ENCODE data around the gene GPX7.

GPX7 gene

GRCh38 chr1:52599236-52599635, 2.9 kb upstream of the GPX7 start:
- ATAC-seq: no peak
- no peak for TF ChIP-seq ZC3H10 (CRISPR knock-in tag; IDR thresholded peaks at IDR 0.05)
- no peak for TF ChIP-seq ZNF70 (CRISPR knock-in tag; IDR thresholded peaks at IDR 0.05)
- no peak for TF ChIP-seq PPARA (CRISPR knock-in tag; IDR thresholded peaks at IDR 0.05; ENCODE audit: borderline replicate concordance)
- no peak for TF ChIP-seq TSHZ2 (CRISPR knock-in tag; IDR thresholded peaks at IDR 0.05)
- no peak for TF ChIP-seq ZNF565 (CRISPR knock-in tag; conservative IDR thresholded peaks at IDR 0.05; ENCODE audit: low read depth)
- TF ChIP-seq OSR1 (CRISPR knock-in tag; IDR thresholded peaks at IDR 0.05): no peak
- TF ChIP-seq ZFP30 (CRISPR knock-in tag; IDR thresholded peaks at IDR 0.05): no peak
- no peak for TF ChIP-seq POU6F1 (CRISPR knock-in tag; IDR thresholded peaks at IDR 0.05; ENCODE audit: borderline replicate concordance, low read depth)
- no peak for TF ChIP-seq SNAI2 (CRISPR knock-in tag; IDR thresholded peaks at IDR 0.05)
- TF ChIP-seq RARB (CRISPR knock-in tag; IDR thresholded peaks at IDR 0.05): no peak
- no peak for TF ChIP-seq ESRRG (CRISPR knock-in tag; IDR thresholded peaks at IDR 0.05)
- no peak for TF ChIP-seq ZNF8 (CRISPR knock-in tag; IDR thresholded peaks at IDR 0.05)
- no peak for TF ChIP-seq GLIS3 (CRISPR knock-in tag; IDR thresholded peaks at IDR 0.05)
- no peak for TF ChIP-seq CSRNP3 (CRISPR knock-in tag; IDR thresholded peaks at IDR 0.05)
- no peak for TF ChIP-seq CSDC2 (CRISPR knock-in tag; IDR thresholded peaks at IDR 0.05)

GRCh38 chr1:52600533-52601179, 1.5 kb upstream of the GPX7 start:
- TF ChIP-seq ZFP30 (CRISPR knock-in tag; IDR thresholded peaks at IDR 0.05) (no peak), CSRNP3 (CRISPR knock-in tag; IDR thresholded peaks at IDR 0.05) (no peak), CSDC2 (CRISPR knock-in tag; IDR thresholded peaks at IDR 0.05) (no peak), TCF4 (CRISPR knock-in tag; IDR thresholded peaks at IDR 0.05; ENCODE audit: borderline replicate concordance) (no peak), PATZ1 (CRISPR knock-in tag; IDR thresholded peaks at IDR 0.05; ENCODE audit: borderline replicate concordance) (no peak), ISL1 (CRISPR knock-in tag; IDR thresholded peaks at IDR 0.05) (no peak), GLIS3 (CRISPR knock-in tag; IDR thresholded peaks at IDR 0.05) (no peak), ZNF70 (CRISPR knock-in tag; IDR thresholded peaks at IDR 0.05) (no peak), RARB (CRISPR knock-in tag; IDR thresholded peaks at IDR 0.05) (no peak), TOX (CRISPR knock-in tag; IDR thresholded peaks at IDR 0.05; ENCODE audit: borderline replicate concordance) (no peak), OSR1 (CRISPR knock-in tag; IDR thresholded peaks at IDR 0.05) (no peak), ESRRG (CRISPR knock-in tag; IDR thresholded peaks at IDR 0.05) (no peak)
- ATAC-seq: no peak

GRCh38 chr1:52601519-52601918, 652 bp upstream of the GPX7 start:
- no peak for ATAC-seq
- no peak for TF ChIP-seq CSDC2 (CRISPR knock-in tag; IDR thresholded peaks at IDR 0.05)
